Cardiac muscle cell (in vitro differentiated cells and primary cell): Measurements from ENCODE around the gene COL23A1. TPM values are rescaled to one million over a fixed set of nuclear protein-coding genes. Genes with fewer than 3 reads are reported as not detected.

ENCODE experiments used
- DNase-seq, 2 donors: peaks; one replicate each; pipeline versions ENCODE4 v3.0.0 to v3.0.0-alpha.2; 2010 to 2017; ENCODE audit warnings: low read depth in 1 of 2, low spot score in 1 of 2
- H3K27ac ChIP-seq: fragments of 200-600 bp; sonication (generic); 2 replicates; pipeline ENCODE4 v1.5.1; 2016
- H3K27me3 ChIP-seq: fragments of 200-600 bp; sonication (generic); 2 replicates; pipeline ENCODE4 v1.6.0; 2016; ENCODE audit warnings: control low read depth
- H3K36me3 ChIP-seq: fragments of 200-600 bp; sonication (generic); 2 replicates; pipeline ENCODE4 v1.5.1; 2016; ENCODE audit warnings: control low read depth
- H3K4me1 ChIP-seq: fragments of 200-600 bp; sonication (generic); 2 replicates; pipeline ENCODE4 v1.8.1; 2017; ENCODE audit warnings: low read depth, mild to moderate bottlenecking, mixed run types
- H3K4me3 ChIP-seq: fragments of 200-600 bp; sonication (generic); 2 replicates; pipeline ENCODE4 v1.5.1; 2016; ENCODE audit warnings: mild to moderate bottlenecking
- H3K9me3 ChIP-seq: fragments of 200-600 bp; sonication (generic); 2 replicates; pipeline ENCODE4 v1.5.1; 2017; ENCODE audit warnings: low read depth, mild to moderate bottlenecking, control low read depth
- polyA plus RNA-seq: library from polyadenylated mRNA; unstranded; fragments of >200 nt; fragmentation: Nextera tagmentation; extraction: Ambion mirVana; gene quantifications from 2 replicates; pipeline ENCODE4 v1.2.1, GENCODE V29; 2016
- total RNA-seq: library from RNA; depleted of rRNA; stranded (reverse); fragments of >200 nt; gene quantifications from 2 replicates; pipeline ENCODE4 v1.2.3, GENCODE V29; 2016
- TF ChIP-seq, protein P1 (sequence below): IDR thresholded peaks from 2 replicates; pipeline ENCODE4 v1.5.1; 2012; ENCODE audit warnings: low read depth, mild to moderate bottlenecking, low read length

Gene COL23A1
- total and polyA plus RNA-seq, 2 experiments from 2014 or later, result 28.9 to 43.0 TPM

GRCh38 chr5:178221282-178221681 is 368.9 kb downstream of the COL23A1 start:
- no peak overlapping the region for H3K27ac ChIP-seq
- H3K36me3 ChIP-seq, result peaks cover 25% of the 10 kb centered on the region

GRCh38 chr5:178218827-178219226 is 371.4 kb downstream of the COL23A1 start:
- H3K27me3 ChIP-seq, result no peaks in the 10 kb centered on the region
- H3K9me3 ChIP-seq, result no peaks in the 10 kb centered on the region
- H3K4me1 ChIP-seq, result no peaks in the 10 kb centered on the region
- no peak for DNase-seq
- TF ChIP-seq, protein P1, sequence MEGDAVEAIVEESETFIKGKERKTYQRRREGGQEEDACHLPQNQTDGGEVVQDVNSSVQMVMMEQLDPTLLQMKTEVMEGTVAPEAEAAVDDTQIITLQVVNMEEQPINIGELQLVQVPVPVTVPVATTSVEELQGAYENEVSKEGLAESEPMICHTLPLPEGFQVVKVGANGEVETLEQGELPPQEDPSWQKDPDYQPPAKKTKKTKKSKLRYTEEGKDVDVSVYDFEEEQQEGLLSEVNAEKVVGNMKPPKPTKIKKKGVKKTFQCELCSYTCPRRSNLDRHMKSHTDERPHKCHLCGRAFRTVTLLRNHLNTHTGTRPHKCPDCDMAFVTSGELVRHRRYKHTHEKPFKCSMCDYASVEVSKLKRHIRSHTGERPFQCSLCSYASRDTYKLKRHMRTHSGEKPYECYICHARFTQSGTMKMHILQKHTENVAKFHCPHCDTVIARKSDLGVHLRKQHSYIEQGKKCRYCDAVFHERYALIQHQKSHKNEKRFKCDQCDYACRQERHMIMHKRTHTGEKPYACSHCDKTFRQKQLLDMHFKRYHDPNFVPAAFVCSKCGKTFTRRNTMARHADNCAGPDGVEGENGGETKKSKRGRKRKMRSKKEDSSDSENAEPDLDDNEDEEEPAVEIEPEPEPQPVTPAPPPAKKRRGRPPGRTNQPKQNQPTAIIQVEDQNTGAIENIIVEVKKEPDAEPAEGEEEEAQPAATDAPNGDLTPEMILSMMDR, result no peak
- H3K4me3 ChIP-seq, result no peak overlapping the region
- peaks cover 37% of the 10 kb centered on the region for H3K36me3 ChIP-seq
- peak overlapping the region; percentile 39 for H3K27ac ChIP-seq

More at GRCh38 chr5:178221282-178221681, 368.9 kb downstream of the COL23A1 start:
- no peak for DNase-seq
- no peaks in the 10 kb centered on the region for H3K4me1 ChIP-seq
- no peaks in the 10 kb centered on the region for H3K9me3 ChIP-seq
- TF ChIP-seq, protein P1, result no peak
- no peaks in the 10 kb centered on the region for H3K27me3 ChIP-seq
- no peak overlapping the region for H3K4me3 ChIP-seq

DNA sequence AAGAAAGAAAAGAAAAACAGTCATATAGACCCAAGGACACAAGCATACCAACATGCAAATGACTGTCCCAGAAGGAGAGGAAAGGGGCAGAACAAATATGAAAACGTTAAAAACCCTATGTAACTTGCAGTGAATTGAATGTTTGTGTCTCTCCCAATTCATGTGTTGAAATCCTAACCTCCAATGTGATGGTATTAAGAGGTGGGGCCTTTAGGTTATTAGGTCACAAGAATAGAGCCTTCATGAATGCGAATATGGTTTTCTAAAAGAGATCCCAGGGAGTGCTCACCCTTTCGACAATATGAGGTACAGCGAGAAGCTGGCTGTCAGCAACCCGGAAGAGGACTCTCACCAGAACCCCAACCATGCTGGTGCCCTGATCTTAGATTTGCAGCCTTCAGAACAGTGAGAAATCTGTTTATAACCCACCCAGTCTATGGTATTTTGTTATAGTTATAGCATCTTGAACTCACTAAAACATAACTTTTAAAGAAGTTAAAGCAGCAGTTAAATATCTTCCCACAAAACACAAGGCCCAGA is 371.9 kb downstream of the COL23A1 start:
- Histone ChIP-seq H3K27me3 (no peaks in the 10 kb centered on the region), H3K27ac (peak overlapping the region; percentile 39), H3K4me3 (no peak overlapping the region), H3K9me3 (no peaks in the 10 kb centered on the region), H3K36me3 (peaks cover 42% of the 10 kb centered on the region), H3K4me1 (no peaks in the 10 kb centered on the region)
- TF ChIP-seq, protein P1, result no peak
- no peak for DNase-seq

GRCh38 chr5:178216779-178217178 is 373.4 kb downstream of the COL23A1 start:
- Histone ChIP-seq H3K4me3 (no peak overlapping the region), H3K9me3 (no peaks in the 10 kb centered on the region), H3K36me3 (peaks cover 54% of the 10 kb centered on the region), H3K27me3 (no peaks in the 10 kb centered on the region), H3K4me1 (no peaks in the 10 kb centered on the region), H3K27ac (no peak overlapping the region)
- TF ChIP-seq, protein P1, result no peak
- DNase-seq, result no peak

DNA sequence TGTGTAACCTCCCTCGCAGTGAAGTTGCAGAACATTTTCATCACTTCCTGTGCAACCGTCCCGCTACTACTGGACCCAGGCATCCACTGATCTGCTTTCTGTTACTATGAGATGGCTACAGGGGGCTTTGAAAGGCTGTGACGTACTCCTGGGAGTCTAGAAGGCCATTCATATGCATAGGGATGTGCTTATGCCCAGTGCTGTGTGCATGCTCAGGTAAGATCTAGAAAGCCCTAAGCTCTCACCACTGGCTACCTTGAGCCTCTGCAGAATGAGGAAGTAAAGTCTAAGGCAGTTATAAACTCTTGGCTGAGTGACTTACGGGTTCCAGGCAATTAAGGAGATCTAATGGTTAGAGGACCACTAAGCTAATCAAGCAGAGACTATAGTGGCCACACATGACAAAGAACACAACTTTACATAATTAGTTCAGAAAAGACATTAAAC is 374.1 kb downstream of the COL23A1 start:
- no peak for DNase-seq
- no peaks in the 10 kb centered on the region for H3K4me1 ChIP-seq
- H3K9me3 ChIP-seq, result no peaks in the 10 kb centered on the region
- TF ChIP-seq, protein P1, result no peak
- no peaks in the 10 kb centered on the region for H3K27me3 ChIP-seq
- no peak overlapping the region for H3K4me3 ChIP-seq
- H3K27ac ChIP-seq, result no peak overlapping the region
- H3K36me3 ChIP-seq, result peaks cover 56% of the 10 kb centered on the region
